GM06990 (cell line): ENCODE data around the gene SLC35B4.

Source experiments
- DNase-seq: peaks from one replicate; pipeline ENCODE4 v3.0.0-alpha.2; 2011; ENCODE audit not compliant: insufficient read length; ENCODE audit errors: extremely low read depth
- H3K27me3 ChIP-seq: replicated peaks from 2 replicates; pipeline ENCODE4 v1.6.0; 2011; ENCODE audit warnings: low read length; ENCODE audit not compliant: control insufficient read depth, insufficient read depth
- H3K36me3 ChIP-seq: 2 replicates; pipeline ENCODE4 v1.5.1; 2011; ENCODE audit warnings: low read length; ENCODE audit not compliant: control insufficient read depth, insufficient read depth
- H3K4me3 ChIP-seq: replicated peaks from 2 replicates; pipeline ENCODE4 v1.5.1; 2011; ENCODE audit warnings: low read depth, mild to moderate bottlenecking, control low read depth, low read length
- TF ChIP-seq, protein P1 (sequence below): IDR thresholded peaks from 2 replicates; pipeline ENCODE4 v1.5.1; 2011; ENCODE audit warnings: low read length, control low read depth, mild to moderate bottlenecking, inconsistent platforms; ENCODE audit not compliant: insufficient read depth, poor library complexity, severe bottlenecking

The SLC35B4 gene

DNA sequence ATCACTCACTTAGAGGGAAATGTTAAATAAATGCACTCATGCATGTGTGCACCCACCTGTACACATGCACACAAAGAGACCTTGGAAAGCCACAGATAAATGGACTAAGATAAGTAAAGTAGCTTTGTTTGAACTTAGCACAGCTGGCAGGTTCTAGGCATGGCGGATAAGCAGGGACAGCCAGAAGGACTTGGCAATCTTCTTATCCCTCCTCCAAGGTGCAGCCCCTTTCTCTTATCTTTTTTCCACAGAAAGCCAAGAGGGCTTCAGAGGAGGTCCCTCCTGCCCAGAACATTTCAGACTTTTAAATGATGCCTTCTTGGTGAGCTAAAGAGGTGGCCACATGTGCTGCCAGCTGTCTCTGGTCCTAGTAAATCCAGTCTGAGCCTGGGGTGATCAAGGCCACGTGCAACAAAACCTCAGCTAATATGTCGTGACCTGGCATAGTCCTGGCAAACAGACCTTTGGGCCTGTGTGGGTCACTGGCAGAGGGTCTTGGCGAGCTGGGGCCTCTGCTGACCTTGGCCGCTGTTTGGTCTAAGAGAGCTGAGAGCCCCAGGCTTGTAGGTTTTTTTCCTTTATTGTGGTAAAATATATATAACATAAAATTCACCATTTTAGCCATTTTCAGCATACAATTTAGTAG lies 43.2 kb upstream of the SLC35B4 start:
- Histone ChIP-seq H3K27me3 (peaks cover 2% of the 10 kb centered on the region; the same call in 1 of the 2 replicates), H3K36me3 (no peaks in the 10 kb centered on the region), H3K4me3 (no peak overlapping the region)
- TF ChIP-seq, protein P1, sequence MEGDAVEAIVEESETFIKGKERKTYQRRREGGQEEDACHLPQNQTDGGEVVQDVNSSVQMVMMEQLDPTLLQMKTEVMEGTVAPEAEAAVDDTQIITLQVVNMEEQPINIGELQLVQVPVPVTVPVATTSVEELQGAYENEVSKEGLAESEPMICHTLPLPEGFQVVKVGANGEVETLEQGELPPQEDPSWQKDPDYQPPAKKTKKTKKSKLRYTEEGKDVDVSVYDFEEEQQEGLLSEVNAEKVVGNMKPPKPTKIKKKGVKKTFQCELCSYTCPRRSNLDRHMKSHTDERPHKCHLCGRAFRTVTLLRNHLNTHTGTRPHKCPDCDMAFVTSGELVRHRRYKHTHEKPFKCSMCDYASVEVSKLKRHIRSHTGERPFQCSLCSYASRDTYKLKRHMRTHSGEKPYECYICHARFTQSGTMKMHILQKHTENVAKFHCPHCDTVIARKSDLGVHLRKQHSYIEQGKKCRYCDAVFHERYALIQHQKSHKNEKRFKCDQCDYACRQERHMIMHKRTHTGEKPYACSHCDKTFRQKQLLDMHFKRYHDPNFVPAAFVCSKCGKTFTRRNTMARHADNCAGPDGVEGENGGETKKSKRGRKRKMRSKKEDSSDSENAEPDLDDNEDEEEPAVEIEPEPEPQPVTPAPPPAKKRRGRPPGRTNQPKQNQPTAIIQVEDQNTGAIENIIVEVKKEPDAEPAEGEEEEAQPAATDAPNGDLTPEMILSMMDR = no peak
- no peak for DNase-seq

DNA sequence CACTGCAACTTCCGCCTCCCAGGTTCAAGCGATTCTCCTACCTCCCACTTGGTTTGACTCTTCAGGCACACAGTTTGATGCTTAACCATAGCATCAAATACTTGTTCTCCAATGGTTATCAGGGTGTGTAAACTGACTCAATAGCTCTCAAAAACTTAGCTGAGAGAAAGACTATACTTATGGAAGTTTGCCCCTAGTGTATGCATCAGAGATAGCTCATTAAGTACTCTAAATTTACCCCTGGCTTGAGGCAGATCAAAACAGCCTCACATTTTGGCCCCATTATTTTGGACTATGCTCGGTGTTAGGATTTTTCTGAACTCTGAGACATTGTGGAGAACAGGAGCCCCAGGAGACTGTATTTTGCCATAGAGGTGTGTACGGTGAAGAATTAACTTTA lies 40.8 kb upstream of the SLC35B4 start:
- no peak overlapping the region for H3K4me3 ChIP-seq
- no peaks in the 10 kb centered on the region; the same call in 1 of the 2 replicates for H3K27me3 ChIP-seq
- DNase-seq = no peak
- no peaks in the 10 kb centered on the region for H3K36me3 ChIP-seq
- TF ChIP-seq, protein P1 = no peak

DNA sequence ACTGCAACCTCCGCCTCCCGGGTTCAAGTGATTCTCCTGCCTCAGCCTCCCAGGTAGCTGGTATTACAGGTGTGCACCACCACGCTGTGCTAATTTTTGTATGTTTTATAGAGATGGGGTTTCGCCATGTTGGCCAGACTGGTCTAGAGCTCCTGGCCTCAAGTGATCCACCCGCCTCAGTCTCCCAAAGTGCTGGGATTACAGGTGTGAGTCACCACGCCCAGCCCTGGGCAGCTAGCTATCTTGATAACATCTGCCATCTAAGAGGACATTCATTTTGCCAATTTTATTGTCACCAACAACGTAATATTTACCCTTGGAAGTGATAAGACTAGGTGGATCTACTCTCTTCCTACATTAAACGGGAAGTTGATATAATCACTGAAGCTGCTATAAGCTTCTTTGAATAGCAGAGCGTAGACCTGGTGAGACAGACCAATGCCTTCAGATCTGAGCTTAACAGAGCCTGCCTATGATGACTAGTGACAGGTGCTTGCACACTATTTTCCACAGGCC lies 39.7 kb upstream of the SLC35B4 start:
- TF ChIP-seq, protein P1 = no peak
- no peak overlapping the region for H3K4me3 ChIP-seq
- DNase-seq = no peak
- no peaks in the 10 kb centered on the region for H3K27me3 ChIP-seq
- H3K36me3 ChIP-seq = no peaks in the 10 kb centered on the region

DNA sequence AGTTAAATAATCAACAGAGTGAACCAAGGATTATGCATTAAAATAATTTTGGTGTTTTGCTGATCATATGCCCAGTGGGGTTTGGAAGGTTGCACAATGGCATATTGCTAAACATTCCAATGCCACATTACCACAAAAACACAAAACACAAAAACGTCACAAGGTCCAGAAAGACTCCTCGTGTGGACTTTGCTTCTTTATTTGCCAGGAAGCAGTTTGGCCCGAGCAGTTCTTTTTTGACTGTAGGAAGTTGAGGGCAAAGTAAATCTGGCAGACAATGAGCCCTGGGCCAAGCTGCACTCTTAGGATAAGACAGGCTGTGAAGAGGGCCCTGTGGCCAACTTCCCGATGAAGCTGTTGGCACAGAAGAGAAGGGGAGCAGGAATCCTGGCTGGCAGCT lies 39.2 kb upstream of the SLC35B4 start:
- TF ChIP-seq, protein P1 = no peak
- H3K36me3 ChIP-seq = no peaks in the 10 kb centered on the region
- no peak overlapping the region for H3K4me3 ChIP-seq
- H3K27me3 ChIP-seq = no peaks in the 10 kb centered on the region
- DNase-seq = no peak

DNA sequence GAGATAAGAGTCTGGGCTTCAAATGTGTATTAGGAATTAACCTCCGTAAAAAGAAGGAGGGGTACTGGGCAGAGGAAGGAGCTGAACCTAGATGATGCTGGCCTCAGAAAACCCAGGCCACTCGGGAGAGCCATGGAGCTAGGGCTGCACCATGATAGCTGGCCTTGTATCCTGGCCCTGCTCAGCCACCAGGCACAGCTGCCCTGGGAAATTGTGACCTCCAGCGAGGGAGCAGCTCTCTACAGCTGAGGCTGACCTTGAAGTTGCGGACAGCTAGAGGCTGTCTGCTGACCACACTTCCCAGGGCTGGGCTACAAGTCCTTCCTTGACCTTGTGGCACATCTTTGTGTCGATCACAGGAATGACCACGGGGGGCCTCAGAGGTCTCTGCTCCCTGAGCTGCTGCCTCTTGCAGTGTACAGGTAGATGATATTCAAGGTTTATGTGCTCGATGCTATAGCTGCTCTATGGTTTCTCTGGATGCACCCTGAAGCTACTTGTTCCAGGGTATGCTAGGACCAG lies 38.3 kb upstream of the SLC35B4 start:
- Histone ChIP-seq H3K4me3 (no peak overlapping the region), H3K36me3 (no peaks in the 10 kb centered on the region), H3K27me3 (no peaks in the 10 kb centered on the region)
- DNase-seq = no peak
- TF ChIP-seq, protein P1 = no peak
